Subcutaneous adipose tissue (tissue), 4 donors: Measurements from ENCODE around the gene KASH5. TPM values are rescaled to one million over a fixed set of nuclear protein-coding genes. Genes with fewer than 3 reads are reported as not detected.

ENCODE experiments used
- CTCF ChIP-seq: fragments of 450-650 bp; IDR thresholded peaks from one replicate; pipeline ENCODE4 v1.5.1; 2016; ENCODE audit warnings: low read depth, mild to moderate bottlenecking, control low read depth, antibody characterized with exemption, moderate library complexity
- total RNA-seq, 4 donors: library from RNA; depleted of rRNA; stranded (reverse); fragments of >200 nt; gene quantifications; one replicate each; pipeline ENCODE4 v1.1.0, GENCODE V29; 2016

KASH5 gene
- total RNA-seq, 4 donors from 2014 or later = not detected

GRCh38 chr19:49436381-49437017, 48.5 kb downstream of the KASH5 start:
- no peak for TF ChIP-seq CTCF

- TF ChIP-seq CTCF = no peak
Observed at GRCh38 chr19:49437231-49437630, 49.2 kb downstream of the KASH5 start.

GRCh38 chr19:49438261-49438660, 50.2 kb downstream of the KASH5 start:
- no peak for TF ChIP-seq CTCF

GRCh38 chr19:49439836-49440235, 51.8 kb downstream of the KASH5 start:
- TF ChIP-seq CTCF = no peak

- TF ChIP-seq CTCF = no peak
Observed at GRCh38 chr19:49440439-49441209, 52.6 kb downstream of the KASH5 start.

- no peak for TF ChIP-seq CTCF
Observed at GRCh38 chr19:49441210-49441959, 53.3 kb downstream of the KASH5 start, which contains the start of gene SLC17A7. Gene SLC17A7, minus strand, starts transcription at chr19:49441527. Its CDS starts 148 bp downstream, at chr19:49441379.

- no peak for TF ChIP-seq CTCF
Observed at GRCh38 chr19:49441960-49442350, 53.9 kb downstream of the KASH5 start.
